ENCODE measurements around the gene COMMD1. TPM values are rescaled to one million over a fixed set of nuclear protein-coding genes. Genes with fewer than 3 reads are reported as not detected.

COMMD1 gene
- total RNA-seq, 4 donors from 2014 or later: 8.5 to 80.7 (median 48.2) TPM

DNA sequence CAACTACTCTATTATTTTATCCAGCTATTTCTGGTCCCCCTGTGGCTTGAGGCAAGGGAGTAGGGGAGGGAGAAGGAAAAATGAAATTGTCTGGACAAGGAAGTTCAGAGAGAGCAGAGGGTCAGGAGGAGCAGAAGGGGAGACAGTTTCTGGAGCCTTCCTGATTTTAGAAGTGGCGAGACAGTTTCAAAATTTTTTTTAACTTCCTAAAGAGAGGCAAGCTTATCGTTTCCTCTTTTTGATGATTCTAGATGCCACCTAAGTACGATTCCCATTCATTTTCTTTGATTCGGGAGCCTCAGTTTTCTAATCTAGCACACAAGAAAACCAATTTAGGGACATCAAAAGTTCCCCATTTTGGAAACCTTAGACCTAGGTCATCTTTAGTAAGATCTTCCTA, 193.6 kb downstream of the COMMD1 start:
- intact Hi-C loops (cut with DNase I; ENCODE audit: low total_unique reads): no loop called here
- Histone ChIP-seq H3K27me3 (no peaks in the 10 kb centered on the region), H3K4me3 (no peak overlapping the region), H3K9me3 (no peaks in the 10 kb centered on the region), H3K27ac (no peak overlapping the region), H3K36me3 (no peaks in the 10 kb centered on the region), H3K4me1 (peaks cover 0 to 6% of the 10 kb centered on the region in 2 donors)
- no peak for TF ChIP-seq POLR2A (IDR thresholded peaks at IDR 0.05)
- TF ChIP-seq, protein P1, sequence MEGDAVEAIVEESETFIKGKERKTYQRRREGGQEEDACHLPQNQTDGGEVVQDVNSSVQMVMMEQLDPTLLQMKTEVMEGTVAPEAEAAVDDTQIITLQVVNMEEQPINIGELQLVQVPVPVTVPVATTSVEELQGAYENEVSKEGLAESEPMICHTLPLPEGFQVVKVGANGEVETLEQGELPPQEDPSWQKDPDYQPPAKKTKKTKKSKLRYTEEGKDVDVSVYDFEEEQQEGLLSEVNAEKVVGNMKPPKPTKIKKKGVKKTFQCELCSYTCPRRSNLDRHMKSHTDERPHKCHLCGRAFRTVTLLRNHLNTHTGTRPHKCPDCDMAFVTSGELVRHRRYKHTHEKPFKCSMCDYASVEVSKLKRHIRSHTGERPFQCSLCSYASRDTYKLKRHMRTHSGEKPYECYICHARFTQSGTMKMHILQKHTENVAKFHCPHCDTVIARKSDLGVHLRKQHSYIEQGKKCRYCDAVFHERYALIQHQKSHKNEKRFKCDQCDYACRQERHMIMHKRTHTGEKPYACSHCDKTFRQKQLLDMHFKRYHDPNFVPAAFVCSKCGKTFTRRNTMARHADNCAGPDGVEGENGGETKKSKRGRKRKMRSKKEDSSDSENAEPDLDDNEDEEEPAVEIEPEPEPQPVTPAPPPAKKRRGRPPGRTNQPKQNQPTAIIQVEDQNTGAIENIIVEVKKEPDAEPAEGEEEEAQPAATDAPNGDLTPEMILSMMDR (IDR thresholded peaks at IDR 0.05): no peak
- DNase-seq: no peak

DNA sequence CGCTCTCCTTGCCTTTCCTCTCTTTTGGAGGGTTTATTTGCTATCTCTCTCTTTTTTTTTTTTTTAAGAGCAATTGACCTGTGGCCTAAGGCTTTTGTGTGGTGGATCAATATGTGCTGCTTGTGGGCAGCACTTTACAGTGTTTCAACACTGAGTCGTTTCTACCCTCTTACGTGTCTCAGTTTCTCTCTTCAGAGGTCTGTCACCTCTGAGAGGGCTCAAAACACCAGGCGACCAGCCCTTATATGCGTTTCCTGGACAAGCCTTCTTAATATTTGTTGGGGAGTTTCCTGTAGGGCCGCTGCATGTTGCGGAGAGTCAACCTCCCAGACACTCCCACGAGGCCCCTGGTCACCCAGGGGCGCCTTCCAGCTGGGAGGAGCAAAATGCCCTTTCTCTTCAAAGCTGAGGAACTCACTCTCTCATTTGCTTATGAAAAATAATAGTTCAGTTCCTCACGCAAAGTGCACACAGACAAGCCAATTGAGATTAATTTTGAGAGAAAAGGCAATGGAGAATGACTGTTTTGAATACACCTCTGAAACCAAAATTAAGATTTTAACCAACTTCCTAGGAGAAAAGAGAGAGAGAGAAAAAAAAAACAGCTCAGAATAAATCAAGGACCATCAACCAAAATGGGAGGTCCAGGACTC, 194.2 kb downstream of the COMMD1 start:
- no peak overlapping the region for H3K27ac ChIP-seq
- H3K27me3 ChIP-seq: no peaks in the 10 kb centered on the region
- no peaks in the 10 kb centered on the region for H3K36me3 ChIP-seq
- TF ChIP-seq POLR2A (IDR thresholded peaks at IDR 0.05): no peak
- TF ChIP-seq, protein P1 (IDR thresholded peaks at IDR 0.05): no peak
- DNase-seq: no peak
- no peak overlapping the region for H3K4me3 ChIP-seq
- no peaks in the 10 kb centered on the region for H3K9me3 ChIP-seq
- peaks cover 0 to 6% of the 10 kb centered on the region in 2 donors for H3K4me1 ChIP-seq
- intact Hi-C loops (cut with DNase I; ENCODE audit: low total_unique reads): no loop called here

DNA sequence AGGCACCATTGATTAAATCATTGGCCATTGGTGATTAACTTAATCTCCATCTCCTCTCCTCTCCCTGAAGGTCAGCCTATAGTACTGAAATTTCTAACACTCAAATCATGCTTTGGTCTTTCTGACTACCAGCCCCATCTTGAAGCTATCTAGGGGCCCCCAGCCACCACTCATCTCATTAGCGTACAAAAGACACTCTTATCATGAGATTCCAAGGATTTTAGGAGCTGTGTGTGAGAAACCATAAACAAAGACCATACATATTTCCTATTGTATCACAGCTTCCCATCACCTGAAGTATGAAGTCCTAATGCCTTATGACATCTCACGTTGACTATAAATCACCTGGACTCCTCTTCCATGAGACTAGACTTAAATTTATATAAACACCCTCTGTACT, 196.4 kb downstream of the COMMD1 start:
- no peaks in the 10 kb centered on the region for H3K9me3 ChIP-seq

GRCh38 chr2:62102402-62102920, 197.0 kb downstream of the COMMD1 start:
- intact Hi-C loops (cut with DNase I; ENCODE audit: low total_unique reads): no loop called here
- Histone ChIP-seq H3K4me1 (no peaks in the 10 kb centered on the region), H3K9me3 (no peaks in the 10 kb centered on the region), H3K27me3 (no peaks in the 10 kb centered on the region), H3K27ac (no peak overlapping the region), H3K36me3 (no peaks in the 10 kb centered on the region), H3K4me3 (no peak overlapping the region)
- no peak for DNase-seq
- TF ChIP-seq, protein P1 (IDR thresholded peaks at IDR 0.05): no peak
- no peak for TF ChIP-seq POLR2A (IDR thresholded peaks at IDR 0.05)

More for the DNA sequence above, 196.4 kb downstream of the COMMD1 start:
- DNase-seq: no peak
- Histone ChIP-seq H3K27me3 (no peaks in the 10 kb centered on the region), H3K27ac (no peak overlapping the region), H3K36me3 (no peaks in the 10 kb centered on the region), H3K4me3 (no peak overlapping the region), H3K4me1 (no peaks in the 10 kb centered on the region)
- TF ChIP-seq, protein P1 (IDR thresholded peaks at IDR 0.05): no peak
- TF ChIP-seq POLR2A (IDR thresholded peaks at IDR 0.05): no peak
- intact Hi-C loops (cut with DNase I; ENCODE audit: low total_unique reads): no loop called here

GRCh38 chr2:62109554-62109953, 204.1 kb downstream of the COMMD1 start:
- Histone ChIP-seq H3K27ac (no peak overlapping the region), H3K4me3 (no peak overlapping the region), H3K9me3 (no peaks in the 10 kb centered on the region), H3K36me3 (no peaks in the 10 kb centered on the region), H3K4me1 (no peaks in the 10 kb centered on the region), H3K27me3 (no peaks in the 10 kb centered on the region)
- DNase-seq: no peak
- intact Hi-C loops (cut with DNase I; ENCODE audit: low total_unique reads): no loop called here
- TF ChIP-seq POLR2A (IDR thresholded peaks at IDR 0.05): no peak
- TF ChIP-seq, protein P1 (IDR thresholded peaks at IDR 0.05): no peak

Measured in uterus (tissue), 4 donors.